ENCODE data around the gene BTN3A1.

GRCh38 chr6:26454631-26455030 lies 52.6 kb downstream of the BTN3A1 start:
- no peak for TF ChIP-seq CTCF (IDR thresholded peaks at IDR 0.05; ENCODE audit: low read depth, low read length)
- TF ChIP-seq POLR2A (IDR thresholded peaks at IDR 0.05; ENCODE audit: extremely low read depth, insufficient read length): no peak
- no peak for TF ChIP-seq MYC (IDR thresholded peaks at IDR 0.05; ENCODE audit: low read depth, low read length)
- no peak for TF ChIP-seq MAX (IDR thresholded peaks at IDR 0.05; ENCODE audit: low read depth, low read length)

All from NB4 (cell line).